HEK293 (cell line): Measurements from ENCODE around the gene ENDOV.

Source experiments
- CTCF ChIA-PET: fragments of 350-600 bp; formaldehyde crosslinking; extraction: SDS; loops from one replicate; lab custom pipeline; 2021; ENCODE audit warnings: antibody characterized with exemption; lab: Yijun Ruan, JAX
- POLR2A ChIA-PET: fragments of 300-600 bp; formaldehyde crosslinking; extraction: SDS; loops from one replicate; lab custom pipeline; 2020; ENCODE audit warnings: antibody characterized with exemption, inconsistent platforms; lab: Yijun Ruan, JAX
- H3K27ac ChIP-seq: fragments of 200-500 bp; sonication (Bioruptor generic); 2 replicates; pipeline ENCODE4 v1.5.1; 2014; ENCODE audit warnings: low read depth, low read length, control low read depth, inconsistent platforms; ENCODE audit errors: extremely low read depth
- H3K36me3 ChIP-seq, 2 experiments: fragments of 200-500 bp in 1 of 2; sonication (Bioruptor generic) in 1 of 2; 1 replicate in 1 of 2; 2 replicates in 1 of 2; pipeline ENCODE4 v1.5.1; 2014 to 2017; ENCODE audit warnings: inconsistent platforms in 2 of 2, low read length in 2 of 2; ENCODE audit not compliant: control insufficient read depth in 2 of 2, insufficient read depth in 1 of 2
- H3K4me1 ChIP-seq: fragments of 200-500 bp; sonication (Bioruptor generic); 2 replicates; pipeline ENCODE4 v1.5.1; 2014; ENCODE audit warnings: mild to moderate bottlenecking, low read length, inconsistent platforms; ENCODE audit not compliant: control insufficient read depth, insufficient read depth
- H3K4me3 ChIP-seq: 2 replicates; pipeline ENCODE4 v1.5.1; 2011; ENCODE audit warnings: low read depth, mild to moderate bottlenecking, control low read depth, low read length, moderate library complexity
- H3K9me3 ChIP-seq: fragments of 200-500 bp; sonication (Bioruptor generic); 2 replicates; pipeline ENCODE4 v1.5.1; 2014; ENCODE audit warnings: low read depth, low read length, inconsistent platforms; ENCODE audit not compliant: control insufficient read depth, insufficient read depth
- ATF2 ChIP-seq: fragments of 450-650 bp; formaldehyde crosslinking; IDR thresholded peaks from 2 replicates; pipeline ENCODE4 v1.5.1; 2016; ENCODE audit warnings: missing biosample characterization, missing genetic modification characterization, low read depth
- CTCF ChIP-seq: fragments of 450-650 bp; formaldehyde crosslinking; IDR thresholded peaks from 2 replicates; pipeline ENCODE4 v1.5.1; 2016; ENCODE audit warnings: missing biosample characterization, missing genetic modification characterization
- KLF7 ChIP-seq: fragments of 450-650 bp; formaldehyde crosslinking; IDR thresholded peaks from 2 replicates; pipeline ENCODE4 v1.5.1; 2016; ENCODE audit warnings: missing biosample characterization, missing genetic modification characterization, borderline replicate concordance
- PATZ1 ChIP-seq: fragments of 450-650 bp; formaldehyde crosslinking; IDR thresholded peaks from 2 replicates; pipeline ENCODE4 v1.5.1; 2016; ENCODE audit warnings: missing biosample characterization, missing genetic modification characterization
- PBX3 ChIP-seq: sonication (generic); formaldehyde crosslinking; IDR thresholded peaks from 2 replicates; pipeline ENCODE4 v1.8.1; 2022; ENCODE audit warnings: mild to moderate bottlenecking, moderate library complexity, missing genetic modification reagents
- PRDM10 ChIP-seq: fragments of 450-650 bp; formaldehyde crosslinking; IDR thresholded peaks from 2 replicates; pipeline ENCODE4 v1.5.1; 2016; ENCODE audit warnings: missing biosample characterization, missing genetic modification characterization
- ZBTB6 ChIP-seq: fragments of 450-650 bp; formaldehyde crosslinking; IDR thresholded peaks from 2 replicates; pipeline ENCODE4 v1.5.1; 2017; ENCODE audit warnings: missing biosample characterization, missing genetic modification characterization
- ZNF280C ChIP-seq: fragments of 450-650 bp; formaldehyde crosslinking; IDR thresholded peaks from 2 replicates; pipeline ENCODE4 v1.5.1; 2016; ENCODE audit warnings: missing biosample characterization, missing genetic modification characterization
- ZNF335 ChIP-seq: fragments of 450-650 bp; formaldehyde crosslinking; conservative IDR thresholded peaks from 2 replicates; pipeline ENCODE4 v1.5.1; 2016; ENCODE audit warnings: missing biosample characterization, missing genetic modification characterization
- ZNF341 ChIP-seq: fragments of 450-650 bp; formaldehyde crosslinking; IDR thresholded peaks from 2 replicates; pipeline ENCODE4; 2016; ENCODE audit warnings: low read depth, missing biosample characterization, missing genetic modification characterization
- ZNF501 ChIP-seq: fragments of 450-650 bp; formaldehyde crosslinking; IDR thresholded peaks from 2 replicates; pipeline ENCODE4 v1.5.1; 2016; ENCODE audit warnings: missing biosample characterization, missing genetic modification characterization
- ZNF580 ChIP-seq: fragments of 450-650 bp; formaldehyde crosslinking; IDR thresholded peaks from 2 replicates; pipeline ENCODE4 v1.5.1; 2016; ENCODE audit warnings: missing biosample characterization, missing genetic modification characterization
- ZNF768 ChIP-seq: fragments of 450-650 bp; formaldehyde crosslinking; IDR thresholded peaks from 2 replicates; pipeline ENCODE4 v1.5.1; 2018; ENCODE audit warnings: missing biosample characterization, mild to moderate bottlenecking, missing genetic modification characterization
- ZSCAN5A ChIP-seq: fragments of 450-650 bp; formaldehyde crosslinking; IDR thresholded peaks from 2 replicates; pipeline ENCODE4 v1.5.1; 2016; ENCODE audit warnings: missing biosample characterization, missing genetic modification characterization

Gene ENDOV

GRCh38 chr17:80476877-80477646 is 62.1 kb downstream of the ENDOV start (continued):
- peak; percentile 77 for TF ChIP-seq ZNF501 (tag by site-specific recombination)
- TF ChIP-seq PRDM10 (tag by site-specific recombination), result peak; percentile 80
- no peak for TF ChIP-seq ZNF580 (tag by site-specific recombination)
- TF ChIP-seq ATF2 (tag by site-specific recombination), result no peak
- TF ChIP-seq ZBTB6 (tag by site-specific recombination), result peak; percentile 23; the same call in 1 of the 2 replicates
- no peak for TF ChIP-seq ZSCAN5A (tag by site-specific recombination)
- TF ChIP-seq ZNF341 (tag by site-specific recombination), result peak; percentile 27; the same call in 1 of the 2 replicates

GRCh38 chr17:80477647-80478478 is 62.9 kb downstream of the ENDOV start:
- POLR2A ChIA-PET, result interaction anchor here (0.6 to 10.4 kb wide), 6 partner anchors 21 to 664 kb away, joined by 3 to 110 read pairs (median 4); partner anchors contain the start of gene RPTOR

More at GRCh38 chr17:80477647-80478478, 62.9 kb downstream of the ENDOV start:
- Histone ChIP-seq H3K4me1 (peaks cover 7% of the 10 kb centered on the region), H3K4me3 (peak overlapping the region; percentile 49)
- no peak for TF ChIP-seq ZNF280C (tag by site-specific recombination)
- no peak for TF ChIP-seq ZNF768 (tag by site-specific recombination)
- TF ChIP-seq ZNF335, result peak; percentile 29; the same call in 1 of the 2 replicates
- TF ChIP-seq PBX3 (CRISPR knock-in tag), result 0 out of 2 replicates have a peak, but pooled peaks have one; percentile 55
- no peak for TF ChIP-seq KLF7 (tag by site-specific recombination)
- TF ChIP-seq PATZ1, result peak; percentile 63
- peak; percentile 45; the same call in 1 of the 2 replicates for TF ChIP-seq CTCF
- TF ChIP-seq, all 188 proteins: peak for 4
- H3K9me3 ChIP-seq, result no peaks in the 10 kb centered on the region
- H3K36me3 ChIP-seq, result peaks cover 0 to 13% of the 10 kb centered on the region in 2 experiments; a peak in 1 of 3 replicates
- CTCF ChIA-PET, result interaction anchor here (1.0 to 4.6 kb wide), 4 partner anchors 21 to 356 kb away, joined by 3 to 28 read pairs (median 4); no protein-coding TSS in a partner anchor
- peak overlapping the region; percentile 86; the same call in 1 of the 2 replicates for H3K27ac ChIP-seq
